ENCODE results near the gene GALNT17.

The GALNT17 gene

DNA sequence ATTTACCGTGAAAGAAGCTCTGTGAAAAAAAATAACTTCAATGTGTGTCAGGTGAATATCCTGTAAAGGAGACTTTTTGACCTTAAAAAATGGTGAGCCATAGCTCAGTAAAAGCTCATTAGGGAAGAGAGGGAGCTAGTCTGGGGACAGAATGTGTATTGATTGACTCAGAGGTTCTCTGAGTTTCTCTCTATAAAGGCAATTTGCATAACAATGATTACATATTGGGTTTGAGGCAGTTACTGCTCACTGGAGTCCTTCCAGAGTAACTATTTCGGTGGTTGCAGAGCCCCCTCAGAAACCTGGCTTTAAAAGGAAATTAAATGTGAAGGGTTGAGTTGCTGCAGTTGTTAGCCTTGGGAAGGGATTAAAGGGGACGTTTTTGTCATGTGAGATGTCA is 181.6 kb downstream of the GALNT17 start:
- Histone ChIP-seq H3K36me3 (replicated peaks; ENCODE audit: low read depth, low read length) (no peaks in the 10 kb centered on the region), H3K79me2 (ENCODE audit: low read length) (no peaks in the 10 kb centered on the region), H3K4me2 (ENCODE audit: low read length) (no peak overlapping the region), H3K27me3 (ENCODE audit: low read depth, low read length) (no peaks in the 10 kb centered on the region), H4K20me1 (ENCODE audit: insufficient read depth, low read length) (no peaks in the 10 kb centered on the region), H3K4me3 (ENCODE audit: low read length) (no peak overlapping the region), H3K4me1 (ENCODE audit: low read length) (no peaks in the 10 kb centered on the region), H3K9ac (ENCODE audit: low read length) (no peak overlapping the region), H3K27ac (ENCODE audit: low read length) (no peak overlapping the region), H2AFZ (ENCODE audit: low read depth, low read length) (no peak overlapping the region), H3K9me3 (ENCODE audit: insufficient read depth, low read length) (no peaks in the 10 kb centered on the region)
- TF ChIP-seq CTCF (IDR thresholded peaks at IDR 0.05; ENCODE audit: low read depth, low read length) (no peak), EZH2phosphoT487 (IDR thresholded peaks at IDR 0.05; ENCODE audit: low read depth) (no peak)

- no peak for TF ChIP-seq EZH2phosphoT487 (IDR thresholded peaks at IDR 0.05; ENCODE audit: low read depth)
- no peak for TF ChIP-seq CTCF (IDR thresholded peaks at IDR 0.05; ENCODE audit: low read depth, low read length)
- Histone ChIP-seq H3K27me3 (ENCODE audit: low read depth, low read length) (no peaks in the 10 kb centered on the region), H3K4me2 (ENCODE audit: low read length) (no peak overlapping the region), H2AFZ (ENCODE audit: low read depth, low read length) (no peak overlapping the region), H3K27ac (ENCODE audit: low read length) (no peak overlapping the region), H3K4me1 (ENCODE audit: low read length) (no peaks in the 10 kb centered on the region), H3K36me3 (replicated peaks; ENCODE audit: low read depth, low read length) (no peaks in the 10 kb centered on the region), H3K79me2 (ENCODE audit: low read length) (no peaks in the 10 kb centered on the region), H3K9ac (ENCODE audit: low read length) (no peak overlapping the region), H3K4me3 (ENCODE audit: low read length) (no peak overlapping the region), H3K9me3 (ENCODE audit: insufficient read depth, low read length) (no peaks in the 10 kb centered on the region), H4K20me1 (ENCODE audit: insufficient read depth, low read length) (no peaks in the 10 kb centered on the region)
Measured at GRCh38 chr7:71320916-71321315, 189.0 kb downstream of the GALNT17 start.

DNA sequence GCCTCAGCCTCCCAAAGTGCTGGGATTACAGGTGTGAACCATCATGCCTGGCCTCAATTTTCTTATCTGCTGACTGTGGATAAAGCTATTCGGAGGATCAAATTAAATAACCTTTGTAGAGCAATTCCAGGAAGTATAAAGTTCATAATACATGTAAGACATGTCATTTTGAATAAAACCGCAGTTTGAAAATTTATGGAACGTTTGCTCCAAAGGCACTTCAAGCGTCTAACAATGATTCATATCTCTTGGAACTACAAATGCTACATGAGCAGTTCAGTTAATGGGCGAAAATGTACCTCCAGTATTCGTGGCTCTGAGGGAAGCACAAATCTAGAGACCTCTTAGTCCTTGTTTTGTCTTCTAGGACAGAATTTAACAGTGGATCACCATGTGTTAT is 190.3 kb downstream of the GALNT17 start:
- H3K4me2 ChIP-seq (ENCODE audit: low read length): no peak overlapping the region
- H3K27ac ChIP-seq (ENCODE audit: low read length): no peak overlapping the region
- no peak overlapping the region for H2AFZ ChIP-seq (ENCODE audit: low read depth, low read length)
- no peak overlapping the region for H3K4me3 ChIP-seq (ENCODE audit: low read length)
- H3K9ac ChIP-seq (ENCODE audit: low read length): no peak overlapping the region
- H3K27me3 ChIP-seq (ENCODE audit: low read depth, low read length): no peaks in the 10 kb centered on the region
- H4K20me1 ChIP-seq (ENCODE audit: insufficient read depth, low read length): no peaks in the 10 kb centered on the region
- TF ChIP-seq CTCF (IDR thresholded peaks at IDR 0.05; ENCODE audit: low read depth, low read length): no peak
- no peak for TF ChIP-seq EZH2phosphoT487 (IDR thresholded peaks at IDR 0.05; ENCODE audit: low read depth)
- H3K79me2 ChIP-seq (ENCODE audit: low read length): no peaks in the 10 kb centered on the region
- no peaks in the 10 kb centered on the region for H3K36me3 ChIP-seq (replicated peaks; ENCODE audit: low read depth, low read length)
- no peaks in the 10 kb centered on the region for H3K4me1 ChIP-seq (ENCODE audit: low read length)
- H3K9me3 ChIP-seq (ENCODE audit: insufficient read depth, low read length): no peaks in the 10 kb centered on the region

DNA sequence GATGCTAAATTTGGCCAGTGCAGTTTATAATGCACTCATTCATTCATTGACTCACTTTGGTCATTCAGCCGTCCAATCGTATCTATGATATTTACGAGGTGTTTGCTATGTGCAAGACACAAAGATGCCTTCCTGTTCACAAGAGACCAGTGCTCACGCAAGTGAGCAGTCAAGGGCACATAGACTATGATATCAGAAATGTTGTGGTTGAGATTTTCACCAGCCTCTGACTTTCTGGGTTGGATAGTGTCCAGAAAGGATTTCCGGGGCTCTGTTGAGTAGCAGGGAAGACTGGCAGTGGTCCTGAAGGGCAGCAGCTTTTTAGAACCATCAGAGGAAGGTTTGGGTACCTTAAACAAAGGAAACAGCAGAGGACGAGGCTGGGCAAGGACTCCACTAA is 191.8 kb downstream of the GALNT17 start:
- Histone ChIP-seq H4K20me1 (ENCODE audit: insufficient read depth, low read length) (no peaks in the 10 kb centered on the region), H3K9me3 (ENCODE audit: insufficient read depth, low read length) (no peaks in the 10 kb centered on the region), H2AFZ (ENCODE audit: low read depth, low read length) (no peak overlapping the region), H3K4me1 (ENCODE audit: low read length) (no peaks in the 10 kb centered on the region), H3K4me3 (ENCODE audit: low read length) (no peak overlapping the region), H3K9ac (ENCODE audit: low read length) (no peak overlapping the region), H3K79me2 (ENCODE audit: low read length) (no peaks in the 10 kb centered on the region), H3K36me3 (replicated peaks; ENCODE audit: low read depth, low read length) (no peaks in the 10 kb centered on the region), H3K27me3 (ENCODE audit: low read depth, low read length) (no peaks in the 10 kb centered on the region), H3K4me2 (ENCODE audit: low read length) (no peak overlapping the region), H3K27ac (ENCODE audit: low read length) (no peak overlapping the region)
- TF ChIP-seq EZH2phosphoT487 (IDR thresholded peaks at IDR 0.05; ENCODE audit: low read depth) (no peak), CTCF (IDR thresholded peaks at IDR 0.05; ENCODE audit: low read depth, low read length) (no peak)
